Measurements from ENCODE around the gene PSEN2. TPM values are rescaled to one million over a fixed set of nuclear protein-coding genes. Genes with fewer than 3 reads are reported as not detected.

The PSEN2 gene
- total and polyA plus RNA-seq, 9 of the 15 experiments (the other 6 are each of a cell fraction or from before 2014, with no cell fraction given) = 2.3 to 21.5 (median 13.7) TPM

GRCh38 chr1:226939438-226940028 is 69.1 kb downstream of the PSEN2 start (continued):
- TF ChIP-seq, protein P1, sequence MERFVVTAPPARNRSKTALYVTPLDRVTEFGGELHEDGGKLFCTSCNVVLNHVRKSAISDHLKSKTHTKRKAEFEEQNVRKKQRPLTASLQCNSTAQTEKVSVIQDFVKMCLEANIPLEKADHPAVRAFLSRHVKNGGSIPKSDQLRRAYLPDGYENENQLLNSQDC (CRISPR knock-in tag; IDR thresholded peaks at IDR 0.05) = 0 out of 2 replicates have a peak, but pooled peaks have one; percentile 25
- TF ChIP-seq FOXM1 (IDR thresholded peaks at IDR 0.05; ENCODE audit: low read depth) (0 out of 2 replicates have a peak, but pooled peaks have one; percentile 37), FOXM1 (CRISPR knock-in tag; IDR thresholded peaks at IDR 0.05; ENCODE audit: low read depth) (peak; percentile 38; the same call in 1 of the 2 replicates), POLR2H (tag; IDR thresholded peaks at IDR 0.05; ENCODE audit: low read depth) (peak; percentile 95), CSDE1 (IDR thresholded peaks at IDR 0.05) (no peak), CBFB (CRISPR knock-in tag; IDR thresholded peaks at IDR 0.05) (peak; percentile 45; the same call in 1 of the 2 replicates), RFX1 (IDR thresholded peaks at IDR 0.05) (no peak), CEBPG (CRISPR knock-in tag; IDR thresholded peaks at IDR 0.05) (0 out of 2 replicates have a peak, but pooled peaks have one; percentile 61), CEBPG (tag; conservative IDR thresholded peaks at IDR 0.05 in 1 of 2, IDR thresholded peaks at IDR 0.05 in 1 of 2) (no peak), PCBP1 (IDR thresholded peaks at IDR 0.05; ENCODE audit: low read depth, low read length, poor library complexity, severe bottlenecking) (peak; percentile 20), ZBTB8A (IDR thresholded peaks at IDR 0.05; ENCODE audit: partially characterized antibody) (no peak), RBM15 (IDR thresholded peaks at IDR 0.05; ENCODE audit: insufficient read depth, low read length) (no peak), FOXJ2 (tag; IDR thresholded peaks at IDR 0.05) (no peak), C11orf30 (IDR thresholded peaks at IDR 0.05; ENCODE audit: low read depth) (no peak), PHF8 (IDR thresholded peaks at IDR 0.05; ENCODE audit: borderline replicate concordance, low read length) (peak; percentile 99), ZBTB43 (CRISPR knock-in tag; IDR thresholded peaks at IDR 0.05) (peak; percentile 89; the same call in 1 of the 2 replicates)
- TF ChIP-seq, protein P2, sequence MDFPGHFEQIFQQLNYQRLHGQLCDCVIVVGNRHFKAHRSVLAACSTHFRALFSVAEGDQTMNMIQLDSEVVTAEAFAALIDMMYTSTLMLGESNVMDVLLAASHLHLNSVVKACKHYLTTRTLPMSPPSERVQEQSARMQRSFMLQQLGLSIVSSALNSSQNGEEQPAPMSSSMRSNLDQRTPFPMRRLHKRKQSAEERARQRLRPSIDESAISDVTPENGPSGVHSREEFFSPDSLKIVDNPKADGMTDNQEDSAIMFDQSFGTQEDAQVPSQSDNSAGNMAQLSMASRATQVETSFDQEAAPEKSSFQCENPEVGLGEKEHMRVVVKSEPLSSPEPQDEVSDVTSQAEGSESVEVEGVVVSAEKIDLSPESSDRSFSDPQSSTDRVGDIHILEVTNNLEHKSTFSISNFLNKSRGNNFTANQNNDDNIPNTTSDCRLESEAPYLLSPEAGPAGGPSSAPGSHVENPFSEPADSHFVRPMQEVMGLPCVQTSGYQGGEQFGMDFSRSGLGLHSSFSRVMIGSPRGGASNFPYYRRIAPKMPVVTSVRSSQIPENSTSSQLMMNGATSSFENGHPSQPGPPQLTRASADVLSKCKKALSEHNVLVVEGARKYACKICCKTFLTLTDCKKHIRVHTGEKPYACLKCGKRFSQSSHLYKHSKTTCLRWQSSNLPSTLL (IDR thresholded peaks at IDR 0.05) = no peak
- TF ChIP-seq, protein P3, sequence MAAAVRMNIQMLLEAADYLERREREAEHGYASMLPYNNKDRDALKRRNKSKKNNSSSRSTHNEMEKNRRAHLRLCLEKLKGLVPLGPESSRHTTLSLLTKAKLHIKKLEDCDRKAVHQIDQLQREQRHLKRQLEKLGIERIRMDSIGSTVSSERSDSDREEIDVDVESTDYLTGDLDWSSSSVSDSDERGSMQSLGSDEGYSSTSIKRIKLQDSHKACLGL (CRISPR knock-in tag; IDR thresholded peaks at IDR 0.05; ENCODE audit: borderline replicate concordance, poor library complexity, severe bottlenecking) = no peak
- TF ChIP-seq, protein P4, sequence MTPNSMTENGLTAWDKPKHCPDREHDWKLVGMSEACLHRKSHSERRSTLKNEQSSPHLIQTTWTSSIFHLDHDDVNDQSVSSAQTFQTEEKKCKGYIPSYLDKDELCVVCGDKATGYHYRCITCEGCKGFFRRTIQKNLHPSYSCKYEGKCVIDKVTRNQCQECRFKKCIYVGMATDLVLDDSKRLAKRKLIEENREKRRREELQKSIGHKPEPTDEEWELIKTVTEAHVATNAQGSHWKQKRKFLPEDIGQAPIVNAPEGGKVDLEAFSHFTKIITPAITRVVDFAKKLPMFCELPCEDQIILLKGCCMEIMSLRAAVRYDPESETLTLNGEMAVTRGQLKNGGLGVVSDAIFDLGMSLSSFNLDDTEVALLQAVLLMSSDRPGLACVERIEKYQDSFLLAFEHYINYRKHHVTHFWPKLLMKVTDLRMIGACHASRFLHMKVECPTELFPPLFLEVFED (CRISPR knock-in tag; conservative IDR thresholded peaks at IDR 0.05) = no peak
